ENCODE results near the gene GMDS. TPM values are rescaled to one million over a fixed set of nuclear protein-coding genes. Genes with fewer than 3 reads are reported as not detected.
A peak's percentile ranks its signal among the peaks of the same experiment; 100 is the strongest.

GMDS gene
- 14.4 TPM for total RNA-seq (ENCODE audit: insufficient read depth, low replicate concordance)

GRCh38 chr6:2245103-2245876, at the start of gene GMDS:
GMDS (minus strand) TSS chr6:2245605.
- peak; percentile 92 for DNase-seq (ENCODE audit: low spot score)

- no peak for DNase-seq (ENCODE audit: low spot score)
Measured at GRCh38 chr6:2285510-2285909, 40.1 kb upstream of the GMDS start.

DNA sequence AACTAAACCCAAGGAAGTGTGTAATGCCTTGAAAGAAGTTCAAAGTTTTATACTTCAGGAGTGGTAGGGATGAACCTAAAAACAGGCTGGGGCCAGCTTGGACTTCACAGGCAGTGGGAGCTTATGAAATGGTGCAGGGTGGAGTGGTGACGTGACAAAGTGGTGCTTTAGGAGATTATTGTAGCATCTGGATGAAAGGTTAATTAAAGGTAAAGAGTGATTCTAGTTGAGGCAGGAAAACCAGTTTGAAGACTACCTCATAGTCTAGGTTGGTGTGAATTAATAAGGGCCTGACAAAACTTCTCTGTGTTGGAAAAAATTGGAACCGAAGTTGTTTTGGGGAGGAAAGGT, 30.5 kb upstream of the GMDS start:
- no peak for DNase-seq (ENCODE audit: low spot score)

DNA sequence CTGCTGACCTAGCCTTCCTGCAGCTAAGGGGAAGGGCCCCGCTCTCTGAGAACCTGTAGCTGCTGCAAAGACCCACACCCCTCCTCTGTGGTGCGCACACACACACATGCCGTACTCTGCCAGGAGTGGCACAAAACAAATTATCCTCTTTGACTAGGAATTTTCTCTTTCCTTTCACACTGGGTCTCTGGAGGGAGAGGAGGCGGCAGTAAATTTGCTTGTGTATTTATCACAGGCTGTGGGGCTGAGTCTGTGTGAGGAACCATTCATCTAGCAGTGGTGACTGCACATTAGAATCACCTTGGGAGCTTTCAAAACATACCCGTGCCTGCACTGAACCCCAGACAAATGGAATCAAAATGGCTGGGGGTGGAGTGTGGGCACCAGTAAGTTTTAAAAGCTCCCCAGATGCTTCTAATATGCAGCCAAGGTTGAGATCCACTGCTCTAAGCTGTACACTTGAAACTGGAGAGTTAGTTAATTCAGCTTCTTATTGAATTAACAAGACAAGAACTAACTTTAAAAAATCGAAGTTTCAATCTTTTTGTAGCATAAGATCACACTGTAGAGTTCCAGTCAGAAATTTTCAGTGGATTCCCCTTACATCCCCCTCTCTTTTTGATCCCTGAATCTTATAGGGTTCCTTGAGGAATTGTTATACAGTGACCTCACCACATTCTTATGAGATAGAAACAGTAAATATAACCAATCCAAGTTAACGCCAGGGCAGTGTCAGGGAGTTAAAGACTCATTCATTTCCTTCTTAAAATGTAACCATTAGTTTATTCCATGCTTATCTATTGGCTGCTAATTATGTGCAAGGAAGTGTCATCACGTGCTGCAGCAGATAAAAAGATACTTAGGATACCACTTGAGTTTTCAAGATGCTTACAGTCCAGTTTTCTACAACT, 29.8 kb upstream of the GMDS start:
- DNase-seq (ENCODE audit: low spot score) = peak; percentile 36

- DNase-seq (ENCODE audit: low spot score) = no peak
Measured at GRCh38 chr6:2272696-2273095, 27.3 kb upstream of the GMDS start.

DNA sequence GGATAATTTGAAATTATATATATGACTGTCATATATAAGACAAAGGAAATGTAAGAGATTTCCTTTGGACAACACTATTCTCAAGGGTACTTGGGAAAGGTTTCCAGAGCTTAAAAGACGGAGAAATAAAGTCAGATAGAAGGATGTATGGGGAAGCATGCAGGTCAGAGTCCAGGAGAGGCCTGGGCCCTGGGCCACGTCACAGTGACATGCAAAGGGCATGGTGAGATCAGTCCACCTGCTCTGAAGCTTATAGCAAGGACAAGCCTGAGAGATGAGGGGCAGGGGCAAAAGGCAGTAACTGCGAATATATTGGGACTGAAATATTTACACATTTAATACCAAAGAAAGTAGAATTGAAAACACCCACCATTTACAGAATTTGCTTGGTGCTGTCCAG, 24.6 kb upstream of the GMDS start:
- DNase-seq (ENCODE audit: low spot score) = no peak

- DNase-seq (ENCODE audit: low spot score) = no peak
Measured at GRCh38 chr6:2266841-2267240, 21.4 kb upstream of the GMDS start.

DNA sequence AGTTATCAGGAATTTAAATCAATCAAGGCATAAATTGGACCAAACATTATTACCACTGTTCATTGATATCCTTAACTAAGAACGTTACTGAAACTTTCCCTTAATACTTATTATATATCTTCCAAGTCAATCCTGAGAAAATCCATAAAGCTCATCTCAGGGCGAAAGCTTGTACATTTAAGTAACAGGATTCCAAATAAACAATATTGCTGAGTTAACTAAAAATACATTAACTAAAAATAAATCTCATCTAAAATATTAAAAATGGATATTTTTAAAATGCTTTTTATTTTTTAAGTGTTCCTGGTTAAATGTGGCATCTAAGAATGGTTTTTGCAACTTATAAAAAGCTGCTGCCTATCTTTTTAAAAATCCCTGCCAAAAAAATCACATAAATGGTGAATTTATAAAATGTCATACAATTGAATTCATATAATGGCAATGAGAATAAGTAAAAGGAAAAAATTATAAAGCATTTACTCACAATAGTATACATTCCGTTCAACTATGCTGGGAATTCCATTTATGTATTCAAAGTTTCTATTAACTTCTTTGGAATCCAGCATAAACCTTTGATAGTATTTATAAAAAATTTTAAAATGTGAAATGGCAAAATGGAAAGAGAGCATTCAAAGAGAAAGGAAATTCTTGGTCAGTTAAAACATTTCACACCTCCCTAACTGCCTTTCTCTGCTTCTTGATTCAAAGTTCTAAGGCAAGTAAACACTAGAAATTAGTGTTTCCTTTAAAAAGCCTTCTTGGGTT, 20.8 kb upstream of the GMDS start:
- no peak for DNase-seq (ENCODE audit: low spot score)

GRCh38 chr6:2264932-2265331, 19.5 kb upstream of the GMDS start:
- DNase-seq (ENCODE audit: low spot score) = no peak

- no peak for DNase-seq (ENCODE audit: low spot score)
Measured at GRCh38 chr6:2263896-2264295, 18.5 kb upstream of the GMDS start.

- no peak for DNase-seq (ENCODE audit: low spot score)
Measured at GRCh38 chr6:2259574-2259973, 14.2 kb upstream of the GMDS start.

- no peak for DNase-seq (ENCODE audit: low spot score)
Measured at GRCh38 chr6:2259002-2259494, 13.6 kb upstream of the GMDS start.

DNA sequence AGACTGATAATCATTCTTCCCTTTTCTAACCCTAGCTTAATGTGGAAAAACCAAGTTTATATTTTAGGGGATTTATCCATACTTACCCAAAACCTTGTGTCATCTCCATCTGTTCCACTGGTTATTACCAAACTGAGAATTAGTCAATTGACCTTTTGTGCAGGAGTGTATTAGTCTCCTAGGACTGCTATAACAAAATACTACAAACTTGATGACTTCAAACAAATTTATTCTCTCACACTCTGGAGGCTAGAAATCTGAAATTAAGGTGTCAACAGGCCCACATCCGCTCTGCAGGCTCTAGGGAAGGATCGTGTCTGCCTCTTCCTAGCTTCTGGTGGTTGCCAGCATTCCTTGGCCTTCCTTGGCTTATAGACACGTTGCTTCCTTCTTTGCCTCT, 12.7 kb upstream of the GMDS start:
- no peak for DNase-seq (ENCODE audit: low spot score)

- DNase-seq (ENCODE audit: low spot score) = no peak
Measured at GRCh38 chr6:2257363-2257762, 12.0 kb upstream of the GMDS start.

DNA sequence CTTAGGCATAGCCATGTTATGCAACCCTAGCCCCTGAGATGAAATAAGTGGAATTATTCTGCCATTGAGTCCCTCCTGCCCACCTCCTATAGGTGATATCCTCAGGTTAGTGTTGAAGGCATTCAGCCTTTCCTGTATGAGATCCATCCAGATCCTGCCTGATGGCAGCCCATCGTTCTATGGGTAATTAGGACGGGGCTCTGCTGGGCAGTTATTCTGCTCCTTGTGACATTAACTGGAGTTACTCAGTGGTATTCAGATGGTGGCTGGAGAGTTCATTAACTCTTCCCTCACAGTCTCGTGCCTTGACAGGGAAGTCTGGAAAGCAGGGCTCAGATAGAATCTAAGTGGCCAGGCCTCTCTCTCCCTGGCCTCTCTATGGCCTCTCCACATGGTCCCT, 9.3 kb upstream of the GMDS start:
- no peak for DNase-seq (ENCODE audit: low spot score)

GRCh38 chr6:2249126-2249525, 3.7 kb upstream of the GMDS start:
- no peak for DNase-seq (ENCODE audit: low spot score)

DNA sequence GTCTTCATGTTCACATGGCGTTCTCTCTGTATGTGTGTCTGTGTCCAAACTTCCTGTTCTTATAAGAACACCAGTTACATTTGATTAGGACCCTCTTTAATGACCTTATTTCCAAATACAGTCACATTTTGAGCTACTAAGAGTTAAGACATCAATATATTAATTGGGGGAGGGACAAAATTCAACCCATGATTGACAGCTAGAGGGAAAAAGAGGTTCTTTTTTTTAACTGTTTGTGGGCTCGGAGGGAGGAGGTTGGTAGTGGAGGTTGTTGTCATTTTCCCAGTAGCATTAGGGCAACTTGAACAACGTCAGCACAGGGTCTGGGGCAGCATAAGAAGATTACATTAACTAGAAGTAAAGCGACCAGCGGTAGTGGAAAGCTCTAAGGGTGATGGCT, 2.3 kb upstream of the GMDS start:
- DNase-seq (ENCODE audit: low spot score) = no peak

GRCh38 chr6:2245877-2246863, 765 bp upstream of the GMDS start:
- DNase-seq (ENCODE audit: low spot score) = peak; percentile 55

DNA sequence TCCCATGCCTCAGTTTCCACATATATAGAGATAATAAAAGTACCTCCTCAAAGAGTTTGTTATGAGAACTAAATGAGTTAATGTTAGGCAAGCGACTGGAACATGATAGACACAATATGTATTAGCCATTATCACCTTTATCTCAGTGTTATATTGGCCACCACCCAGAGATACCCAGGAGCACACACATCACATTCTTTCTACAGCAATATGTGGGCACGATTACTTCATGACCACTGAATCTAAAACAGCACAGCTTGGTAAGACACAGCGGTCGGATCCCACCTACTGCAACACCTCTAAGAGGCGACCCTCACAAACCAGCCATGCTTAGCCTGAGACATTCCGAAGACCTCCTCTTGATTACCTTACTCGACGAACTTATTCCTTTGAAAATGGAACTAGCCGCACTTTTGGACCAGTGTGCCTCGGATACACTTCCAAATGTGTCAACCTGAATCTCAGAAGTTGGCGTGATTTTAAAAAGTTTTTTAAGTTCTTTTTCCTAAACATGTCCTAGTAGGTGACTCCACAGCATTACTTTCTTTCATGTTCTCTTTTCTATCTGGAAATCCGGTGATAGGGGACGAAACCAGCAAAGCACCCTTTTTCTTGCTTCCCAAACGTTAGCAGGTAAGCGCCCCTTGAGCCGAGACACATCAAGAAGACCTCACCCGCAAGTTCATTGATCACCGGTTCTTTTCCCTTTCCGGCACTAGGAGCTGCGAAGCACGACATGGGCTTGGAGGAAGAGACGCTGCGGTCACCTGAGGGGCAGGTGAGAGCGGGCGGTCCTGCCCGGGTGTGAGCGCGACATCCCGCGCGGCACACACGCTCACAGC, 923 bp downstream of the GMDS start:
- no peak for DNase-seq (ENCODE audit: low spot score)

- DNase-seq (ENCODE audit: low spot score) = no peak
Measured at GRCh38 chr6:2242311-2242710, 3.1 kb downstream of the GMDS start.
